GM19238 (cell line): ENCODE measurements around the gene ACLY.

Experiments used
- DNase-seq: peaks from one replicate; pipeline ENCODE4 v3.0.0; 2011; ENCODE audit warnings: low spot score; ENCODE audit not compliant: insufficient read length

Gene ACLY

DNA sequence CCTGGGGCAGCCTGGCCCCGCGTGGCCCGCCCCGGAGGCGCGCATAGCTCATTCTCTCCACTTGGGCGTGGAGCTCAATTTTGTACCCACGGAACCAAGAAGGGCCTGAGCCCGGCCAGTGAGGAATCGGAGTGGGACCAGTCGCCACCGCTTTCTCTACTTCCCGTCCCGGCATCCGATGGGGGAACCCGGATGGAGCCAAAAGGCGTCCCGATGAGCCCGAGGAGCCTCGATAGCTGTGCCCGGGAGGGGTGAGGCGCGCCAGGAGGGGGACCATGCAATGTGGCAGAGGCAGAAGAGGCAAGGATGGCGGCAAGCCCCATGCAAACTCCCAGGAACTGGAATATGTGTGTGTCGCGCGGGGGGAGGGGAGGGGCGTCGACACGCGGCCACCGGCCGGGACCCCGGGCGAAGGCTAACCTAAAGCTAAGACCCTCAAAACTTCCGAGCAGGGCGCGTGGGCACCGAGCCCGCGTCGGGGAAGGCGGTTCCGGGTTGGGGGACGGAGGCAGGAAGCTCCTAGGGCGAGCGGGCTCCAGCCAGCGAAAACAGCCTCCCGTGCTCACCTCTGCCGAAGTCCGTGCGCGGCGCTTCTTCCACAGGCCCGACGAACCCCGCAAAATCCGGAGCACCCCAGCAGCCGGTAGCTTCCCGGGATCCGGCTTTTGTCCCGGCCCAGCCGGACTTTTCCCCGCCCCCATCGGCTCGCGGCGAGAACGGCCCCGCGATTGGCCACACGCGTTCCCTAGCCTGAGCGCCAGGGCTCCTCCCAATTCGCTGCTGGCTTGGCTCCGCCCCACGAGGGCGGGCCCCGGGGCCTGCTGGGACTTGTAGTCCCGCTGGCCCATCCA lies at the start of gene ACLY:
ACLY (minus strand) TSS at position 638 of the 851 bp plus-strand sequence. CDS start 5,078 bp downstream, outside the sequence.
- DNase-seq: peak; percentile 98

DNA sequence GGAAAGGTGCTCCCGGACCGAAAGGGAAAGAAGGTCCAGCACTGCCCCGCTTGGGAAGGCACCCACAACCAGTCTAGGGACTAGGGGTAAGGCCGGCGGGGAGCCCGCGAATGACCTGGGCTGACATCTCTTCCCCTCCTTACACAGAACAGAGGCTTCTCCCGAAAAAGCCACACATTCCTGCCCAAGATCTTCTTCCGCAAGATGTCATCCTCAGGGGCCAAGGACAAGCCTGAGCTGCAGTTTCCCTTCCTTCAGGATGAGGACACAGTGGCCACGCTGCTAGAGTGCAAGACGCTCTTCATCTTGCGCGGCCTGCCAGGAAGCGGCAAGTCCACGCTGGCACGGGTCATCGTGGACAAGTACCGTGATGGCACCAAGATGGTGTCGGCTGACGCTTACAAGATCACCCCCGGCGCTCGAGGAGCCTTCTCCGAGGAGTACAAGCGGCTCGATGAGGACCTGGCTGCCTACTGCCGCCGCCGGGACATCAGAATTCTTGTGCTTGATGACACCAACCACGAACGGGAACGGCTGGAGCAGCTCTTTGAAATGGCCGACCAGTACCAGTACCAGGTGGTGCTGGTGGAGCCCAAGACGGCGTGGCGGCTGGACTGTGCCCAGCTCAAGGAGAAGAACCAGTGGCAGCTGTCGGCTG lies 49.3 kb upstream of the ACLY start:
- DNase-seq: no peak

DNA sequence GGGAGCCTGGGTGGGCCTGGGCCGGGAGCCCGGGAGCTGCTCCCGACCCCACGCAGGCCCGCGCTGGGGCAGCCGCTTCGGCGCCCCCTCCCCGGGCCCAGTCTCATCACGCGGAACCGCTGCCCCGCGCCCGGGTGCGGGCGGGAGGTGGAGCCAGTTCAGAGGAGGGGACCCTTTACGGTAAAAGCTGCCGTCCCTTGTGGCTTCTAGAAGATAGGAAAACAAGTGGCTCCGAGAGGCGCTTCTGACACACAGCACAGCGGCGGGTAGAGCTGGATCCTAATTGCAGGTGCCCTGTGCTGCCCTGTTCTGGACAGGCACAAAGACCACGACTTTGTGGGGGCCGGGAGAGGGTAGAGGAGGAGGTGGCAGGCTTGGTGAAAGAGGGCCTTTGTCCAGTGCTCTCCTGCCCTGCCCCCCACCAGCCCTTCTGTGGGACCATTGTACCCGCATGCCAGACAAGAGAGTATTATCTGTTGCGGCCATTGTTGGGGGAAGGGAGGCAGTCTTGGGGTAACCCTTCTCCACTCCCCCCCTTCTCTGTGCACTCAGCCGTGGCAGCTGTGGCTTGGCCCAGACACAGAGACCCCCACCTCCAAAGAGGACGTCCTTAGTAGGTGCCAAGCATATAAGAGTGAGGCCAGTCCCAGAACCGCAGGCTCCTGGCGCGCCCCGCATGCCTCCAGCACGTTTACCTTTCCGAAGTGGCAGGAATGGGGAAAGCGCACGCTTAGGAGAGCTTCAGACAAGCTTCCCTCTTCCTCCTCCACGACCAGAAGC lies 48.6 kb upstream of the ACLY start:
- DNase-seq: no peak

DNA sequence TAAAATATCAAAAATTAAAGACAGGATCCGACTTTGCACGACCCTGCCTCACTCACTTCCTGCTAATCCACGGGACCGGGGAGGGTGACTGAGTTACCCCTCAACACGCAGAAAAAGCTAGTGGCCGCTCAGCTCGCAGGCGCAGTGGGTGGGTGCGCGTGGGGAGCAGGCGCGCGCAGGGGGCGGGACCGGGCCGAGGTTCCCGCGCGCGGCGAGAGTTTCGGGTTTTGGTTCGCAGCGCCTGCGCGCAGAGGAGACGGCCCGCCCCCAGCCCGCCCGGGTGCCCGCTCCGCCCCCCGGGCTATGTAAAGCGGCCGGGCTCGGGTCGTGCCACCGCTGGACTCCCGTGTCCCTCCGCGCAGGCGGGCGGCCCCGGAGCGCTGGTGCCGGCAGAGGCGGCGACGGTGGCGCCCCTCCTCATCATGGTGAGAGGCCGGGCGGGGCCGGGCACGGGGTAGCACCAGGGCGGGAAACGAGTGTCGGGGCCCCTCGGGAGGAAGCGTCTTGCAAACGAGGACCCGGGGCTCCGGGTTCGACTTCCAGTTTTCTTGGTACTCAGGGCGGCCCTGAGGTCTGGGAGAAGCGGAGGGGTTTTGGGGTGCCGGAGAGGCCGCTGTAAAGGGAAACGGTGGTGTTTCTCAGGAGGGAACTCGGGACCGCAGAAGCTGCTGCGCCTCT lies 47.9 kb upstream of the ACLY start, which contains the start of gene CNP:
CNP (plus strand) TSS at position 333 of the 678 bp plus-strand sequence; CDS start at position 423, 90 bp downstream.
- peak; percentile 89 for DNase-seq

DNA sequence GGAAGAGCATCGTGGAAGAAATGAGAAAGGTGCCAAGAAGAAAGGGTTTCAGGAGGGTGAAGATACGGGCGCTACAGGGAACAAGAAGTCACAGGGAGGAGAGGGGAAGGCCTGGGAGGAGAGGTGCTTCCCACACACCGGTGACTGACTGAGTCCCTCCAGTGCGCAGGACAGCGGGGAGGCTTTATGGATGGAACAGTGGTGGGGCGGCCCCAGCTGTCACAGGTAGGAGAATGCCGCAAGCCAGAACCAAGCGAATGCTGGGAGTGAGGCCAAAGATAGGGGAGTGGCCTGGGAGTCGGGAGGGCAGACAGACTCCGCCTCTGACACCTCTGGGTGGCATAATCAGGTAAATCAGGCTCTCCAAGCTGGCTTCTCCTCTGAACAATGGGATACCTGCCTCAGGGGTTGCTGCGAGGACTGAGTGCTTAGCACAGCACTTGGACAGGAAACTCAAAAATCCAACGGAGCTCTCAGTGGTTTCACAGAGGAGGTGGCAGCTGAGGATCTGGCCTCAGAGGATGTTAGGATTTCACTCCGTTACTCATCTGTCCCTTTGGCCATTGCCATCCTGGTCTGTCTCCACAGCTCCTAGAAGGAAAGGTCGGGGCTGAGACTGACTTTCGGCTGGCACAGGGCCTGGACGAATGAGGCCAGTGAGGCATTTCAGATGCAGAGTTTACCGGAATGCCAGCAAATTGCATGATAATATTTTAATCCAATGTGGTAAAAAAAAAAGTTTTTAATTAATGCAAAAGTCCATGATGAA lies 47.1 kb upstream of the ACLY start:
- DNase-seq: peak; percentile 73

DNA sequence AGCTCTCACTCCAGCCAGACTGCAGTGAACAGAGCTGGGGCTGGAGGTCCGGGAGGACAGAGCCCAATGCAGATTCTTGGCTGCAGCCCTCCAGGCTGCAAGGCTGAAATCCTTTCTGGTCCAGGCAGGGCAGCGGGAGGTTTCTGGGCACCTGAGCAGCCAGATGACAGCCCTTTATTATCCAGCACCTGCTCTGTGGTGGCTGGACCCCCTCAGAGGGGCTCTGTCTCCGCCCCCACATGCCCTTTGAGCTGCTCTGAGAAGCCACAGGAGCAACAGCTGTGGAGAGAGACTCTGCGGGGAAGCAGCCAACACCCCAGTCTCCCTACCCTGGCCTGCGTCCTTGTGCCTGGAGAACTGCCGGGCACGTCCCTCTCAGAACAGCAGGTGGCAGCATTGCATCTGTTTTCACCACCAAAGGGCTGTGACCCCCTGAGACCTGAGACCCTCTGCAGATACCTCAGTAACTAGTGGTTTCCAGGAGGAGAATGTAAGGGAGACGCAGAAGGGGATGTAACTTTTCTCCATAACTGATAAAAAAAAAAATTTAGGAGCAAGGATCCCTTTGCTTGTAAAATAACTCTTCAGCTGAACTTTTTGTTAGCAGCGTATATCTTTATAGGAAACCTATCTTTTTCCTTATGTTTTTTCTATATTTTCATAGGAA lies 44.1 kb upstream of the ACLY start:
- DNase-seq: peak; percentile 79

DNA sequence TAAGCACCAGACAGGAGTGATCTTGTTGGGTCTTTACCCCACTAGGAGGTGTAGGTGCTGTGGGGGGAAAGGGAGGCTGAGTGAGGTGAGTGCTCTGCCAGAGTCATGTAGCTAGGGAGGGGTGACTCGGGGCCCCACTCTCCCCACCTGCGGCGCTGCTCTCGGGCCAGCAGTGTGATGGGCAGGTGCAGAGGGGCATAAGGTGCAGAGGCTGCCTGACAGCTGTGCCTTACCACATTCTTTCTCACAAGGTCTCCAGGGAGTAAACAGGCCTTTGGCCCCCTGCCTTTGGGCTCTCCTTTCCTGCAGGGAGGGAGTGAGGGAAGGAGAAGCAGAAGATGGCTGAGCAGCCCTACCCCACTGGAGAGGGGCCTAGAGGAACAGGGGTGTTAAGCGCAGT lies 43.4 kb upstream of the ACLY start:
- DNase-seq: no peak

DNA sequence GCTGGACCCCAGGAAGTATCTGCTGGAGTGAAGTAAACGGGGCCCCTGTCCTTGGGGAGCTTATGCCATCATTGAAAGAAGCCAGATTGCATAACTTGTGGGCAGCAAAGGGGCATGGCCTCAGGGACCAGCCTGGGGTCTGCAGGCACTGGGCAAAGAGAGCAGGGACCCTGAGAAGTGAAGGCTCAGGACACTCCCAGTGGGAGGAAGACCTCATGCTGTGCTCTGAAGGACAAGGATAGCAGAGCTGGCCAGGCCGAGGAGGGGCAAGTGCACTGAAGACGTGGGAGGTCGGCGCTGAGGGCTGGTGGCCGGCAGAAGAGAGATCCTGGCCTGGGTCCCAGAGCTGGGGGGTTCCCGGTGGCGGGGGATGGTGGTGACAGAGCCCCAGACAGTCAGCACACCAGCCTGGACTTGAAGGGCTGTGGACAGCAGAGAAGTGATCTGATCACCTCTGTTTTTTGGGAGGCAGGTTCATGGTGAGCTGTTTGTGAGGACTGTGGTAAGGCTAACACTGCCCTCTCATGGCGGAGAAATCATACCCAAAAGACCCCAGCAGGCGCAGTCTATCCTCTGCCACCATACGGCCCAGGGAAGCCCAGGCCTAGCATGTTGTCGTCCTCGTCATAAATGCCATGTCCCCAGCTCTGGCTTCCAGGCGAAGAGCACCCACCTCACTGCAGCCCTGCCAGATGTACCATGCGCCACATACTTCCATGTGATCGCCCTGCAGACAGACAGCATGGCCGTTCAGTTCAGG lies 40.8 kb upstream of the ACLY start:
- no peak for DNase-seq

DNA sequence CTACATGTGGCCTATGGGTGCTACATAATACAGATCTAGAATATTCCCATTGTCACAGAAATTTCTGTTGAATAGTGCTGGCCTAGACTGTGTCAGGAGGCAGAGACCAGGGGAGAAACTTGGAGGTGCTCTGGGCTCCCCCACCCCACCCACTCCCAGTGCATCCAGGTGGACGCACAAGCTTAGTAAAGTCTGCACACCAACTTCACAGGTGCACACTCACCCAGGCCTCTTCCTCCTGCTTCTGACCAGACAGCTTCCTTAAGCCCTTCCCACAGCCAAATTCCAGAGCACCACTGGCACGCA lies 40.2 kb upstream of the ACLY start:
- no peak for DNase-seq

DNA sequence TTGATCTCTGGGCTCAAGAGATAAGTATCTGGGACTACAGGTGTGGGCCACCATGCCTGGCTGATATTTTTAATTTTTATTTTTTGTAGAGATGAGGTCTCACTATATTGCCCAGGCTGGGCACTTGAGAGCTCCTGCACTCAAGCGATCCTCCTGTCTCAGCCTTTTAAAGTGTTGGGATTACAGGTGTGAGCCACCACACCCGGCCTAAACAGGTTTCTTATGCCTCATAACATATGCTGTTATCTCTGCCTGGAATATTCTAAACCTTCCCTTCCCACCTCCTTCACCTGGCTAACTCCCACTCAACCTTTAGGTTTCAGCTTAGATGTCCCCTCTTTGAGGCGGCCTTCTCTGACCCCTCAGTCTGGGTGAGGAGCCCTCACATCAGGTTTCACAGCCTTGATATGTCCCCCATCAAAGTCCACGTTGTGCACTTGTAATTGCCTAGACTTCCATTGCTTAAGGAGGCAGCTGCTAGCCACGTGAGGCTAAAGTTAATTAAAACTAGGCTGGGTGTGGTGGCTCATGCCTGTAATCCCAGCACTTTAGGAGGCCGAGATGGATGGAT lies 39.2 kb upstream of the ACLY start:
- DNase-seq: no peak

DNA sequence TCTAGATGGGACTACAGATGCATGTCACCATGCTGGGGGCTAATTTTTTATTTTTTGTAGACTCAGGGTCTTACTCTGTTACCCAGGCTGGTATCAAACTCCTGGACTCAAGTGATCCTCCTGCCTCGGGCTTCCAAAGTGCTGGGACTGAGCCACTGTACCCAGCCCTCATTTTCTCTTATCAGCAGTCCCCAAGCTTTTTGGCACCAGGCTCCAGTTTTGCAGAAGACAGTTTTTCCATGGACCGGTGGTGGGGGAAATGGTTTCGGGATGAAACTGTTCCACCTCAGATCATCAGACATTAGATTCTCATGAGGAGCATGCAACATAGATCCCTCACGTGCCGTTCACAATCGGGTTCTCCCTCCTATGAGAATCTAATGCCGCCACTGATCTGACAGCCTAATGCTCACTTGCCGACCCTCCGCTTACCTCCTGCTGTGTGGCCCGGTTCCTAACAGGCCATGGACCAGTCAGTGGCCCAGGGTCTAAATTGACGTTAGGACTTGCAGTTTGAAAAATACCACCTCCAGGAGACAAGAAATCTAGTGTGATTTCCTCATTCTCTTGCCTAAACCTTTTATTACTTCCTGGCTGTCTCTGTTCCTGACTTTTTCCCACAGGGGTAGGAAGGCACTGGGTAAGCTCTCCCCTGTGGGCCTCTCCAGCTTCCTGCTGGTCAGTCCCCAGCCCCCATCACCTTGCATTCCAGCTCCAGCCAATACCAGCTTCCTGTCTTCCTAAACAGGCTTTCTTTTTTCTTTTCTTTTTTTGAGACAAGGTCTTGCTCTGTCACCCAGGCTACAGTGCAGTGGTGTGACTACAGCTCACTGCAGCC lies 38.5 kb upstream of the ACLY start:
- DNase-seq: no peak

DNA sequence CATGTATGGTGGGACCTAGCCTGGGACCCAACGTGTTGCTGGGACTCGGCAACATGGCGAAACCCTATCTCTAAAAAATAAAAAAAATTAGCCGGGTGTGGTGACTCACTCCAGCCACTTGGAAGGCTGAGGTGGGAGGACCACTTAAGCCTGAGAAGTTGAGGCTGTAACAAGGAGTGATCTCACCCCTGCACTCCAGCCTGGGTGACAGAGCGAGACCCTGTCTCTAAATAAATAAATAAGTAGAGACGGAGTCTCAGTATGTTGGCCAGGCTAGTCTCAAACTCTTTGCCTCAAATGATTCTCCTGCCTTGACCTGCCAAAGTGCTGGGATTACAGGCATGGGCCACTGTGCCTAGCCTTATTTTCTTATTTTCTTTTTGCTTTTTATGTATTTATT lies 37.8 kb upstream of the ACLY start:
- DNase-seq: no peak

DNA sequence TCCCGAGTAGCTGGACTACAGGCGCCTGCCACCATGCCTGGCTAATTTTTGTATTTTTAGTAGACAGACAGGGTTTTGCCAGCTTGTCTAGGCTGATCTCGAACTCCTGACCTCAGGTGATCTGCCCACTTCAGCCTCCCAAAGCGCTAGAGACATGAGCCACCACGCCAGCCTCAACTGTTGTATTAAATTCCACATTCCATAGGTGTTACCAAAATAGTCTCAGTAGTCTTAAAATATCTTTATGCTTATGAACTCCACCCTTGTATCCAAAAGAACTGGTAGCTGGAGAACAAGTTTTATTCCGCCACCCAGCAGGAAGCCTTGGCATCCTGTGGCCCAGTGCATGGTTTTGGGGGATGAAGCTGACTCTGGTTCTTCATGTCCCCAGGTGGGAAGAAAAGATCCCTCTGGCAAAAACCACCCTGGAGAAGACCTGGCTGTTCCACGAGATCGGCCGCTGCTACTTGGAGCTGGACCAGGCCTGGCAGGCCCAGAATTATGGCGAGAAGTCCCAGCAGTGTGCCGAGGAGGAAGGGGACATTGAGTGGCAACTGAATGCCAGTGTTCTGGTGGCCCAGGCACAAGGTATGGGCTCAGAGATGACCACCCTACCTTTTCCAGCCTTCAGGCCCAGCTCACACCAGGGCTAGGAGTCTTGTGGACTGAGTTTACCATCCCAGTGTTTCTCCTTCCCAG lies 30.2 kb upstream of the ACLY start:
- no peak for DNase-seq

DNA sequence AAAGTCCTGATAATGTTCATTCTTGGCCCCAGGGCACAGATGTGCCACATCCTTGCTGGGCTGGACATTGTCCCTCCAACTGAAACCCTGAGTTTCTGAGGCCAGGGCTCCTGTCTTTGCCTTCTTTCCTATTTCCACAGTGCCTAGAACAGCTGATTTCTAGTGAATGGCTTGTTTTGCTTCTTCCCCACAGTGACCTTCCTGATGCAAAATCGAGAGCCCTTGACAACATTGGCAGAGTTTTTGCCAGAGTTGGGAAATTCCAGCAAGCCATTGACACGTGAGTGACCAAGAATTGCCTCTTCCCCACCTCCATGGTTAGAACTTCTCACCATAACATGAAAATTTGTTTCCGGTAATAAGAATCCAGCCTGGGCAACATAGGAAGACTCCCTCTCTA lies 26.2 kb upstream of the ACLY start:
- DNase-seq: no peak

DNA sequence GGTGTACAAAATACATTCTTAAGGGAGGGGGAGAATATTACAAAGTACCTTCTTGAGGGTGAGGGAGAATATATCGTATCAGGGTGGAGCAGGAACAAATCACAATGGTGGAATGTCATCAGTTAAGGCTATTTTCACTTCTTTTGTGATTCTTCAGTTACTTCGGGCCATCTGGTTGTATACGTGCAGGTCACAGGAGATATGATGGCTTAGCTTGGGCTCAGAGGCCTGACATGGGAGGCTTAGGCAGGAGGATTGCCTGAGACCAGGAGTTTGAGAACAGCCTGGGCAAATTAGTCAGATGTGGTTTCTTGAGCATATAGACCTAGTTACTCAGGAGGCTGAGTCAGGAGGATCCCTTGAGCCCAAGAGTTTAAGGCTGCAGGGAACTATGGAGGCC lies 24.7 kb upstream of the ACLY start:
- DNase-seq: no peak

DNA sequence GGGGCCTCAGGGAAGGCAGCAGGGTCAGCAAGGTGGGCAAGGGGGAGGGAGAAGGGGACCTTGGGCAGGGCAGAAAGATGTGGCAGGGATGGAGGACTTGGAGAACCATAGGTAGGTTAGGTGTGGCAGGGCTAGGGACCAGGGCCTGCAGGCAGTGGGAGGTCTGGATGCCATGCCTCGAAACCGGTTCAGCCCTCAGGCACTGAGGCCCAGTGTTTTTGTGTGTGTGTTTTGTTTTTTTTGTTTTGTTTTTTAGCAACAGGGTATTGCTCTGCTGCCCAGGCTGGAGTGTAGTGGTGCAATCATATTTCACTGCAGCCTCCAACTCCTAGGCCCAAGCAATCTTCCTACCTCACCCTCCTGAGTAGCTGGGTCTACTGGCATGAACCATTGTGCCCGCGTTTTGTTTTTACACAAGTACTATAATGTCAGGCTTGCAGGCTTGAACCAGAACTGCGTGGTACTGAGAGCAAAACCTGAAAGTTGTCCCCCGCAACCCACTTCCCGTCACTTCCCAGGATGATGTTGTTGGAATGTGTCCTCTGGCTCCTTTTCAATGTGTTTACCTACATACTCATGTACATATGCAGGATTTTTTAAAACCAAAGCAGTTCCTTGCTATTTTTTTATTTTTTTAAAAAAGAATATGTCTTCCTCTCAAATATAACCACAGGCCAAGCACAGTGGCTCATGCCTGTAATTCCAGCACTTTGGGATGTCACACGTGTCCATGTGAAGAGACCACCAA lies 24.0 kb upstream of the ACLY start:
- no peak for DNase-seq

DNA sequence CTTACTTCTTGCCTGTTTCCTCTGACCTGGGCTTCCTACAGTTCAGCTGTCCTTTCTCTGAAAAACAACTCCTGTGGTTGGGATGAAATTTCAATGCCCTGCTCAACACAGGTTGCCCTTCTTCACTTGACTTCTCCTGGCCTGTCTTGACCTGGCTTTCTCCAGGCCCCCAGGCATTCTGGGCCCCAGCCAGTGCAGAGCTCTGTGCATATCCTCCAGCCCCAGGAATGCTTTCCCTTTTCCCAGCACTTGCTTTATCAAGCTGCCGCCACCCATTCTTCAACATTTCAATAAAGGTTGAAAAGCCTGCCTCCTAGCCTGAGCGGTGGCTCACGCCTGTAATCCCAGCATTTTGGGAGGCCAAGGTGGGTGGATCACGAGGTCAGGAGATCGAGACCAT lies 22.4 kb upstream of the ACLY start:
- DNase-seq: no peak
